ENCODE data around the gene SCYGR5. TPM values are rescaled to one million over a fixed set of nuclear protein-coding genes. Genes with fewer than 3 reads are reported as not detected.

The SCYGR5 gene
- polyA plus RNA-seq, 1 donor from 2014 or later, result not detected

GRCh38 chr2:227661827-227662226 lies 4.8 kb upstream of the SCYGR5 start:
- Histone ChIP-seq H3K9ac (ENCODE audit: low read length) (peak overlapping the region; percentile 58), H3K4me2 (ENCODE audit: low read length) (no peak overlapping the region), H2AFZ (ENCODE audit: low read depth, low read length) (no peak overlapping the region), H3K79me2 (replicated peaks; ENCODE audit: insufficient read depth, low read length) (no peaks in the 10 kb centered on the region), H3K9me2 (ENCODE audit: insufficient read depth, low read length) (no peaks in the 10 kb centered on the region), H3K36me3 (ENCODE audit: insufficient read depth, low read length) (no peaks in the 10 kb centered on the region), H4K20me1 (ENCODE audit: insufficient read depth) (no peaks in the 10 kb centered on the region), H3K27me3 (ENCODE audit: insufficient read depth, low read depth, low read length) (no peaks in the 10 kb centered on the region), H3K4me3 (ENCODE audit: low read length) (peak overlapping the region; percentile 29), H3K27ac (ENCODE audit: low read length) (peak overlapping the region; percentile 94), H3F3A (ENCODE audit: insufficient read depth, low read length, poor library complexity, severe bottlenecking) (no peaks in the 10 kb centered on the region), H3K9me3 (ENCODE audit: low read length) (no peaks in the 10 kb centered on the region)
- TF ChIP-seq POLR2AphosphoS5 (IDR thresholded peaks at IDR 0.05) (no peak), SMC3 (conservative IDR thresholded peaks at IDR 0.05; ENCODE audit: poor library complexity) (no peak), RAD21 (conservative IDR thresholded peaks at IDR 0.05) (no peak), EP300 (conservative IDR thresholded peaks at IDR 0.05; ENCODE audit: poor library complexity, severe bottlenecking) (no peak), CTCF (IDR thresholded peaks at IDR 0.05; ENCODE audit: poor library complexity, severe bottlenecking) (no peak), TAF1 (IDR thresholded peaks at IDR 0.05; ENCODE audit: low read depth) (no peak), MXI1 (conservative IDR thresholded peaks at IDR 0.05; ENCODE audit: poor library complexity, severe bottlenecking) (no peak), EZH2 (IDR thresholded peaks at IDR 0.05; ENCODE audit: borderline replicate concordance, insufficient read depth, low read length, poor library complexity, severe bottlenecking) (no peak), REST (IDR thresholded peaks at IDR 0.05; ENCODE audit: borderline replicate concordance) (no peak)

GRCh38 chr2:227665189-227665940 lies 1.2 kb upstream of the SCYGR5 start:
- H3K4me2 ChIP-seq (ENCODE audit: low read length), result no peak overlapping the region
- H3K9ac ChIP-seq (ENCODE audit: low read length), result no peak overlapping the region
- no peaks in the 10 kb centered on the region for H3K9me3 ChIP-seq (ENCODE audit: low read length)
- no peak overlapping the region for H2AFZ ChIP-seq (ENCODE audit: low read depth, low read length)
- no peaks in the 10 kb centered on the region for H4K20me1 ChIP-seq (ENCODE audit: insufficient read depth)
- H3K36me3 ChIP-seq (ENCODE audit: insufficient read depth, low read length), result no peaks in the 10 kb centered on the region
- H3K79me2 ChIP-seq (replicated peaks; ENCODE audit: insufficient read depth, low read length), result no peaks in the 10 kb centered on the region
- no peak overlapping the region for H3K4me3 ChIP-seq (ENCODE audit: low read length)
- TF ChIP-seq CTCF (IDR thresholded peaks at IDR 0.05; ENCODE audit: poor library complexity, severe bottlenecking), result no peak
- no peak for TF ChIP-seq SMC3 (conservative IDR thresholded peaks at IDR 0.05; ENCODE audit: poor library complexity)
- TF ChIP-seq MXI1 (conservative IDR thresholded peaks at IDR 0.05; ENCODE audit: poor library complexity, severe bottlenecking), result no peak
- no peak for TF ChIP-seq REST (IDR thresholded peaks at IDR 0.05; ENCODE audit: borderline replicate concordance)
- no peak for TF ChIP-seq EP300 (conservative IDR thresholded peaks at IDR 0.05; ENCODE audit: poor library complexity, severe bottlenecking)
- no peak for TF ChIP-seq RAD21 (conservative IDR thresholded peaks at IDR 0.05)
- no peak for TF ChIP-seq POLR2AphosphoS5 (IDR thresholded peaks at IDR 0.05)
- no peak for TF ChIP-seq EZH2 (IDR thresholded peaks at IDR 0.05; ENCODE audit: borderline replicate concordance, insufficient read depth, low read length, poor library complexity, severe bottlenecking)
- no peak for TF ChIP-seq TAF1 (IDR thresholded peaks at IDR 0.05; ENCODE audit: low read depth)
- H3K9me2 ChIP-seq (ENCODE audit: insufficient read depth, low read length), result no peaks in the 10 kb centered on the region
- H3K27ac ChIP-seq (ENCODE audit: low read length), result no peak overlapping the region
- H3K27me3 ChIP-seq (ENCODE audit: insufficient read depth, low read depth, low read length), result no peaks in the 10 kb centered on the region
- no peaks in the 10 kb centered on the region for H3F3A ChIP-seq (ENCODE audit: insufficient read depth, low read length, poor library complexity, severe bottlenecking)

Data from neural cell (in vitro differentiated cells).